C4-2B (cell line): ENCODE measurements around the gene ADAMTSL1.

Source experiments
- H3K27ac ChIP-seq: fragments of 450-650 bp; 2 replicates; pipeline ENCODE4 v1.5.1; 2017
- ZFX ChIP-seq: fragments of 450-650 bp; IDR thresholded peaks from 2 replicates; pipeline ENCODE4 v1.6.1; 2017
- TF ChIP-seq, protein P1 (sequence below): fragments of 450-650 bp; conservative IDR thresholded peaks from 2 replicates; pipeline ENCODE4 v1.5.1; 2017; ENCODE audit warnings: mild to moderate bottlenecking

The ADAMTSL1 gene

DNA sequence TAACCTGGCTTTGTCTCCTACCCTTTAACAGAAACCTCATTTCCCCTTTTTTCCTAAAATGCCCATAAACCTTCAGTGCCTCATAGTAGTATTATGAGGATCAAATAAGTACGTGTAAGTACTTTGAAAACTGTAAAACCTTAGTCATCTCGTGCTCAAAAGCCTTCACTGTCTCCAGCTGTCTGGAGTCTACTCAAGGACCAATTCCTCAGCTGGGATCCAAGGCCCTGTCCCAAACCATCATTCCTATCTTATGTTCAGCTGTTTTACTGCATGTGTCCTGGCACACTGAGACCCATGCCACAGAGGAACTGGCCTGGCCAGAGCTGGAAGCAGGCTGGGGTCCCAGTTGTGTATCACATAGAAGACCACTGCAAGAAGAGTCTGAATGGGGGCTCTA lies 15.9 kb downstream of the ADAMTSL1 start:
- no peak overlapping the region for H3K27ac ChIP-seq
- TF ChIP-seq, protein P1, sequence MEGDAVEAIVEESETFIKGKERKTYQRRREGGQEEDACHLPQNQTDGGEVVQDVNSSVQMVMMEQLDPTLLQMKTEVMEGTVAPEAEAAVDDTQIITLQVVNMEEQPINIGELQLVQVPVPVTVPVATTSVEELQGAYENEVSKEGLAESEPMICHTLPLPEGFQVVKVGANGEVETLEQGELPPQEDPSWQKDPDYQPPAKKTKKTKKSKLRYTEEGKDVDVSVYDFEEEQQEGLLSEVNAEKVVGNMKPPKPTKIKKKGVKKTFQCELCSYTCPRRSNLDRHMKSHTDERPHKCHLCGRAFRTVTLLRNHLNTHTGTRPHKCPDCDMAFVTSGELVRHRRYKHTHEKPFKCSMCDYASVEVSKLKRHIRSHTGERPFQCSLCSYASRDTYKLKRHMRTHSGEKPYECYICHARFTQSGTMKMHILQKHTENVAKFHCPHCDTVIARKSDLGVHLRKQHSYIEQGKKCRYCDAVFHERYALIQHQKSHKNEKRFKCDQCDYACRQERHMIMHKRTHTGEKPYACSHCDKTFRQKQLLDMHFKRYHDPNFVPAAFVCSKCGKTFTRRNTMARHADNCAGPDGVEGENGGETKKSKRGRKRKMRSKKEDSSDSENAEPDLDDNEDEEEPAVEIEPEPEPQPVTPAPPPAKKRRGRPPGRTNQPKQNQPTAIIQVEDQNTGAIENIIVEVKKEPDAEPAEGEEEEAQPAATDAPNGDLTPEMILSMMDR = no peak
- TF ChIP-seq ZFX = no peak

DNA sequence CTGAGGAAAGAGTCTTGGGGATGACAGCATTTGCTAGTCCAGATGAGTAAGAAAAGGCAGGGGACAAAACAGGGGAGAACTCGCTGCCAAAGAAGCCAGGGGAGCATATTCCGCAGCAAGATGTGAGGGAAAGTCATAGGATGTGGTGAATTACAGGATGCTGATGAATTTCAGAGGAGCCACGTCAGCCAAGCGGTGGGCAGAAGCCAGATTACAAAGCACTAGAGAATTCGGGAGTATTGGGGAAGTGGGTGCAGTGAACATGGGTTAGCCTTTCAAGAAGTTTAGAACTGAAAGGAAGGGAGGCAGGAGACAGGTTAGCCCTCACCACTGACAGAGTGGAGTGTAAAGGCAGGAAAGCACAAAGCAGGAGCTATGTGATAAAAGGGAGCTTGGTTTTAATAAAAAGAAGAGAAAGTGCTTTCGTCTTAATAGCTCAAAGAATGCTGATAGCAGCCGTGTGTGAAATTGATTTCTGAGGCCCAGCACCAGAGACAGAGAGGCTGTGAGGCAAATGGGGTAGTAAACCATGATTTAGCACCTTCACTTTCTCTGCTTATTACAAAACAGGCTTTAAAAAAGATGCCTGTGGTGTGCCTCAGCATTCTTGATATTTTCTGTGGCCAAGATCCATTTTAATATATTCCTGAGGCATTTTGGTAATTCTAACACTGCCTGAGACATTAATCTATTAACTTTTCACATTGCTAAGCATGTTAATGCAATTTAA lies 16.9 kb downstream of the ADAMTSL1 start:
- H3K27ac ChIP-seq = no peak overlapping the region
- TF ChIP-seq, protein P1 = no peak
- TF ChIP-seq ZFX = no peak

DNA sequence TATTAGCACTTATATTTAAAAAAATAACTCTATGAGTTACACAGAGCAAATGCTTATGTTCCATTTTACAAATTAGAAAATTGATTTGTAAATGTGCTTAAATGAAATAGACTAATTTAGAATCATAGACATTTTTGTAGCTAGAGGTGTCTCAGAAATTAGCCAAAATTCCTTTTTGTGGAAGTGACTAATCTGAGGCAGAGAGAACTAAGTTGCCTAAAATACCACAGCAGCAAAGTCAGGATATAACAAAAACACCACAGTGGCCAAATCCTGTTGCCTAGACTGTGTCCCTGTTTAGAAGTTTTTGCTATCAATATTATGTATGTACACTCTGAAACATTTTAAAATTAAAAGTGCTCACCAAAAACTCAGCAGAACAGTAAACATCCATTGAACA lies 18.7 kb downstream of the ADAMTSL1 start:
- TF ChIP-seq ZFX = no peak
- TF ChIP-seq, protein P1 = no peak
- no peak overlapping the region for H3K27ac ChIP-seq

DNA sequence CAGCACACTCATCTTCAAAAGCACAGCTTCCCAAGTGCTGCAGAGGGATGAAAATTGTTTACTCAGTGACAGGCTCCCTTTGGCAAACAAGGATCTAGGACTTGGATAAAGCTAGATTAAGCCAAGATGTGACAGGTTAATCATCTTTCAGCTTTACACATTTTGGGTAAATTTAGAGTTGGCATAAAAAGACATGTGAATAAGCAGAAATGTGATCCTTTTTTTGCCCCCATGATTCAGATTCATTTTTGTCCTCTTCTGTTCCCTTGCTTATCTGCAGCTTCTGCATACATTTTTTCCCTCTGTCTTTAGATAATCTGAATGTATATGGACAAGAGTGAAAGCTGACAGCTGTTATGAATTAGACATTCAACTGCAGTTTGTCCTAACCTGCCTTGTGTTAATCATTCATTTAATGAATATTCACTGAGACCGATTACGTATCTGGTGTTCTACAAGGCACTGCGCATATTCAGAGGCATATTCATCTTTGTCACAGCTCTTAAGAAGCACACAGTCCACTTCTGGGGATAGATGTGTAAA lies 19.6 kb downstream of the ADAMTSL1 start:
- no peak for TF ChIP-seq ZFX
- TF ChIP-seq, protein P1 = no peak
- H3K27ac ChIP-seq = no peak overlapping the region

DNA sequence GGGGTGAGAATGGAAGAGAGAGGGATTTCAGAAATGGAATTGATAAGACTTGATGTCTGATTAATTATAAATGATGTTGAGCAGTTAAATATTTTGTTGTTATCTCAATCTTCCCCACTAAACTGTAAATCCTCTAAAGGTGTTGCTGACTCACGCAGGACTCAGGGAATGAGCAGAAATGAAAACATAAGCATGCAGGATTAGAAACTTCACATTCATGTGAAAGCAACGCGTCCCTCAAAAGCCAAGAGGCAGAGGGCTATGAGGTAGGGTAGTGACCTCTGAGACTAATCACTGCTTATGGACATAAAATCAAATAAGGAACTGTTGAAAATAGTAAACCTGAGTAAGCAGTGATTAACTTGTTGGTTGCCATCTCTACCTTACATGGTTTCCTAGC lies 21.1 kb downstream of the ADAMTSL1 start:
- TF ChIP-seq, protein P1 = no peak
- no peak for TF ChIP-seq ZFX
- H3K27ac ChIP-seq = no peak overlapping the region

DNA sequence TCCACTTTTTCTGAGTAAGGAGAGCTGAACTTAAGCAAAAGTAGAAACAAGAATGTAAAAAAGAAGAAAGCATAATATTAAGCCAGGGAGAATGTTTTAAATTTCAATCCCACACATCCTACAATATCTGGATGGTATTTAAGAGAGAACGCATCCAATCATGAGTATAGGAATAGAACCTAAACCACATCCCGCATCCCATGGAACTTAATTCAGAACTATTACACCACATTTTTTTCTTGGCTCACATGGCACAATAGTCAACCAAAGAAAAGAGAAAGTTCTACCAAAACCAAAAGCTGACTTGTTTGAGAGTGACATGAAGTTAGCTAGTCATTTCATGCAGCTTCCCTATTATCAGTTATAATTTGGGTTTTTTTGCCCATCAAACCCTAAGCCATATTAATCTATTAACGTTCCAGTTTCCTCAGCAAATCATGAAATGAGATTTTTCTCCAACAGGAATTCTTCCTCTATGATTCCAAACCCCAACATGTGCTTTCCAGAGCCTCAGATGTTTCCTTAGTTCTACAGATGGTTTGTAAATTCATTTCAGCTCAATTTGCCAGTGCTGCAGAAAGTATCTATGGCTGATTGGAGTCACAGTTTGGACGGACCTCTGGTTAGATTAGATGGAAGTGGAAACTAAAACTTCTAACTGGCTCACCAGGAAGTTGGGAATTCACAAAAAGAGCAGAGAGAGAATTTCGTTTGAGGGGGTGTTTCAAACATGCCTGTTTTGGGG lies 22.5 kb downstream of the ADAMTSL1 start:
- no peak overlapping the region for H3K27ac ChIP-seq
- TF ChIP-seq, protein P1 = no peak
- TF ChIP-seq ZFX = no peak

DNA sequence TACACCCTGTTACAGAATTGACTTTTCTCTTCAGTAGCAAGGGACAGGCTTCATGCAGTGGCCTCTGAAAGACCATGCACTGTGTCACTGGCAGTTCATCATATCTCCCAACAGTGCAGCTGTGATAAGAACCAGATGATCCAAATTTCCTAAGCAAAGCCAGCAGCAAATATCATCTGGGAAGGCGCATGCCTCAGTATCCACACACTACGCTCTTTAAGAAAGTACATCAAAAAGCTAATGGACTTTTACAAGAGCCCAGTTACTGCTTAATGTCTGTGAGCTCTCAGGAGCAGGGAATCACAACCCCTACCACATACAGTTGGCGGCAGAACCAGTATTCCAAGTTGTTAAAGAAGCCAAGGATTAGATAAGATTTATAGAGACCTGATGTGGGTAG lies 25.1 kb downstream of the ADAMTSL1 start:
- H3K27ac ChIP-seq = no peak overlapping the region; the same call in 1 of the 2 replicates
- TF ChIP-seq, protein P1 = no peak
- no peak for TF ChIP-seq ZFX
